Ascending aorta (tissue), 2 donors: ENCODE measurements around the gene TMEM266. TPM values are rescaled to one million over a fixed set of nuclear protein-coding genes. Genes with fewer than 3 reads are reported as not detected.

Experiments used
- DNase-seq, 2 donors: peaks; one replicate each; pipeline ENCODE4 v3.0.0-alpha.2; 2019; ENCODE audit warnings: low spot score in 2 of 2
- H3K27ac ChIP-seq, 2 donors: fragments of 200-600 bp; sonication (generic); one replicate each; pipeline ENCODE4 v1.5.1; 2016 to 2017; ENCODE audit warnings: mild to moderate bottlenecking in 1 of 2
- H3K27me3 ChIP-seq: fragments of 200-600 bp; sonication (generic); one replicate; pipeline ENCODE4 v1.5.1; 2017
- H3K36me3 ChIP-seq, 2 donors: fragments of 200-600 bp; sonication (generic); one replicate each; pipeline ENCODE4 v1.5.1; 2016
- H3K4me1 ChIP-seq, 2 donors: fragments of 200-600 bp; sonication (generic); one replicate each; pipeline ENCODE4 v1.5.1; 2016 to 2017; ENCODE audit warnings: mild to moderate bottlenecking in 1 of 2
- H3K4me3 ChIP-seq, 2 donors: fragments of 200-600 bp; sonication (generic); one replicate each; pipeline ENCODE4 v1.5.1; 2016 to 2017; ENCODE audit warnings: mild to moderate bottlenecking in 1 of 2
- H3K9me3 ChIP-seq, 2 donors: fragments of 200-600 bp; sonication (generic); one replicate each; pipeline ENCODE4 v1.5.1; 2016
- intact Hi-C: fragments of 100-400 bp; cut with DNase I; formaldehyde crosslinking; loops from one replicate; pipeline ENCODE4 v1.15.1; 2023
- total RNA-seq: library from RNA; depleted of rRNA; stranded (reverse); fragments of >200 nt; gene quantifications from one replicate; pipeline ENCODE4 v1.1.0, GENCODE V29; 2016
- TF ChIP-seq, protein P1 (sequence below), 3 experiments: fragments of 200-600 bp in 2 of 3; fragments of 450-650 bp in 1 of 3; sonication (generic) in 2 of 3; IDR thresholded peaks; one replicate each; pipeline ENCODE4 v1.5.1; 2016 to 2019; ENCODE audit warnings: antibody characterized with exemption in 3 of 3, mild to moderate bottlenecking in 1 of 3, moderate library complexity in 1 of 3

The TMEM266 gene
- total RNA-seq, 1 donor from 2014 or later, result not detected

- H3K27me3 ChIP-seq, result no peaks in the 10 kb centered on the region
- no peak overlapping the region for H3K27ac ChIP-seq
- intact Hi-C loops, result no loop called here
- no peak for DNase-seq
- H3K4me3 ChIP-seq, result no peak overlapping the region
- TF ChIP-seq, protein P1, sequence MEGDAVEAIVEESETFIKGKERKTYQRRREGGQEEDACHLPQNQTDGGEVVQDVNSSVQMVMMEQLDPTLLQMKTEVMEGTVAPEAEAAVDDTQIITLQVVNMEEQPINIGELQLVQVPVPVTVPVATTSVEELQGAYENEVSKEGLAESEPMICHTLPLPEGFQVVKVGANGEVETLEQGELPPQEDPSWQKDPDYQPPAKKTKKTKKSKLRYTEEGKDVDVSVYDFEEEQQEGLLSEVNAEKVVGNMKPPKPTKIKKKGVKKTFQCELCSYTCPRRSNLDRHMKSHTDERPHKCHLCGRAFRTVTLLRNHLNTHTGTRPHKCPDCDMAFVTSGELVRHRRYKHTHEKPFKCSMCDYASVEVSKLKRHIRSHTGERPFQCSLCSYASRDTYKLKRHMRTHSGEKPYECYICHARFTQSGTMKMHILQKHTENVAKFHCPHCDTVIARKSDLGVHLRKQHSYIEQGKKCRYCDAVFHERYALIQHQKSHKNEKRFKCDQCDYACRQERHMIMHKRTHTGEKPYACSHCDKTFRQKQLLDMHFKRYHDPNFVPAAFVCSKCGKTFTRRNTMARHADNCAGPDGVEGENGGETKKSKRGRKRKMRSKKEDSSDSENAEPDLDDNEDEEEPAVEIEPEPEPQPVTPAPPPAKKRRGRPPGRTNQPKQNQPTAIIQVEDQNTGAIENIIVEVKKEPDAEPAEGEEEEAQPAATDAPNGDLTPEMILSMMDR (IDR thresholded peaks at IDR 0.05), result no peak
- no peaks in the 10 kb centered on the region for H3K4me1 ChIP-seq
- H3K36me3 ChIP-seq, result no peaks in the 10 kb centered on the region
- no peaks in the 10 kb centered on the region for H3K9me3 ChIP-seq
These were observed 11.3 kb downstream of the TMEM266 start for GRCh38 chr15:76070921-76071635.

DNA sequence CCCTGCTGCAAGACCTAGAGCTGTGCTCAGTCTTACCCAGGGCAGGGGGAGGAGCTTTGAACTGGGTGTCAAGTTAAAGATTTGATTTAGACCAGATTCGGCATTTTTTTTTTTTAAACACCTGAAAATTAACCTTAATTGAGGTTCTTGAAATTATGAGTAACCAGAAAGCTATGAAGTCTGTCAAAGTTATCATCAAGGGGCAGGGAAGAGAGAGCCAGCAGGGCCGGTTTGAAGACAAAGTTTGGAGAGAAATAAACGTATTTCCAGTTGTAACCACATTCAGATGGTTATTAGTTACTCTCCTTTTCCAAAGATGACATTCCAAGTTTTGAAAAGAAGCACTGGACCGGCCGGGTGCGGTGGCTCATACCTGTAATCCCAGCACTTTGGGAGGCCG, 12.0 kb downstream of the TMEM266 start:
- Histone ChIP-seq H3K9me3 (no peaks in the 10 kb centered on the region), H3K36me3 (no peaks in the 10 kb centered on the region), H3K4me1 (no peaks in the 10 kb centered on the region), H3K27me3 (no peaks in the 10 kb centered on the region), H3K4me3 (no peak overlapping the region), H3K27ac (no peak overlapping the region)
- intact Hi-C loops, result no loop called here
- DNase-seq, result no peak
- TF ChIP-seq, protein P1 (IDR thresholded peaks at IDR 0.05), result no peak

- Histone ChIP-seq H3K9me3 (no peaks in the 10 kb centered on the region), H3K4me1 (no peaks in the 10 kb centered on the region), H3K4me3 (no peak overlapping the region), H3K27me3 (no peaks in the 10 kb centered on the region), H3K36me3 (no peaks in the 10 kb centered on the region), H3K27ac (no peak overlapping the region)
- DNase-seq, result no peak
- TF ChIP-seq, protein P1 (IDR thresholded peaks at IDR 0.05), result no peak
- intact Hi-C loops, result no loop called here
These were observed 13.8 kb downstream of the TMEM266 start for GRCh38 chr15:76073554-76073953.

GRCh38 chr15:76075046-76075445, 15.3 kb downstream of the TMEM266 start:
- TF ChIP-seq, protein P1 (IDR thresholded peaks at IDR 0.05), result no peak
- Histone ChIP-seq H3K9me3 (no peaks in the 10 kb centered on the region), H3K4me3 (no peak overlapping the region), H3K36me3 (no peaks in the 10 kb centered on the region), H3K4me1 (no peaks in the 10 kb centered on the region), H3K27me3 (no peaks in the 10 kb centered on the region), H3K27ac (no peak overlapping the region)
- intact Hi-C loops, result no loop called here
- no peak for DNase-seq

DNA sequence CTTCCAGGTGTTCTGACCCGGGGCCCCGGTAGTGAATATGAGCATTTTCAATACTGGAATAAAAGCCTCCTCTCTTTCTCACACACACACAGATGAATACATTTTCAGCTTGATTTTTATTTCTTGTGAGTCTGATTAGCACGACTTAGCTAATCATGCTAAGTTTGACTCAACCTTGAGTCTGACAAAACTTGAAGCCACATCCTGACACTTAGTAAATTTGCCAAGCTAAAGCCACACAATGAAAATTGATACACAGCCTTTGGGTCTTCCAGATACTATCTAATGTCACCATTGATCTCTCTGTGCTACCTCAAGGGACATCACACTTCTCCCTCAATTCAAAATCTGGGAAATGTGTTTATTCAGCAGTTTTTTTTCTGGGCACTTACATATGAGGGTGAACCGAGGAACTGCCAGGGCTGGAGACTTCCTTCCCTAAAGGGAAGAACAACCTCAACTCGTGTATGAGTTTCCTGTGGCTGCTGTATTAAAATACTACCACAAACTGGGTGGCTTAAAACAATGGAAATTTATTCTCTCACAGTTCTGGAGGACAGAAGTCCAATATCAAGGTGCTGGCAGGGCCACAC, 18.6 kb downstream of the TMEM266 start:
- H3K27me3 ChIP-seq, result no peaks in the 10 kb centered on the region
- no peaks in the 10 kb centered on the region for H3K9me3 ChIP-seq
- no peaks in the 10 kb centered on the region for H3K4me1 ChIP-seq
- TF ChIP-seq, protein P1 (IDR thresholded peaks at IDR 0.05), result no peak
- H3K27ac ChIP-seq, result no peak overlapping the region
- intact Hi-C loops, result no loop called here
- H3K4me3 ChIP-seq, result no peak overlapping the region
- H3K36me3 ChIP-seq, result no peaks in the 10 kb centered on the region
- no peak for DNase-seq
